ENCODE measurements around the gene GSTT2B. TPM values are rescaled to one million over a fixed set of nuclear protein-coding genes. Genes with fewer than 3 reads are reported as not detected.
"Not testable (repeated sequence)": the region's sequence is repeated elsewhere in the genome, so short reads cannot be mapped to it uniquely, and the experiment has no call there.

GSTT2B gene, protein sequence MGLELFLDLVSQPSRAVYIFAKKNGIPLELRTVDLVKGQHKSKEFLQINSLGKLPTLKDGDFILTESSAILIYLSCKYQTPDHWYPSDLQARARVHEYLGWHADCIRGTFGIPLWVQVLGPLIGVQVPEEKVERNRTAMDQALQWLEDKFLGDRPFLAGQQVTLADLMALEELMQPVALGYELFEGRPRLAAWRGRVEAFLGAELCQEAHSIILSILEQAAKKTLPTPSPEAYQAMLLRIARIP
- total RNA-seq: 4.5 TPM
- polyA plus RNA-seq (ENCODE audit: insufficient read depth in 1 of 8, insufficient read length in 8 of 8, low replicate concordance in 1 of 8): 10 to 100 TPM in 2 of 8 donors, 1 to 10 TPM in 6; 1.4 to 44.5 (median 6.5) TPM
- long read RNA-seq, donor 1, partial matches to known transcripts: 0 of 1 reads
- long read RNA-seq, donor 1, other reads (novel, unspliced or antisense): 0 of 1 reads
- long read RNA-seq, donor 2, partial matches to known transcripts: 0 of 2 reads
- long read RNA-seq, donor 2, other reads (novel, unspliced or antisense): 0 of 2 reads
- long read RNA-seq, donor 3, partial matches to known transcripts: 0 of 3 reads
- long read RNA-seq, donor 3, other reads (novel, unspliced or antisense): 0 of 3 reads
- long read RNA-seq, donor 4, transcript GSTT2B-201 (5 exons, 1,099 nt): major isoform, 9 of 10 reads
- long read RNA-seq, donor 4, partial matches to known transcripts: 0 of 10 reads
- long read RNA-seq, donor 4, other reads (novel, unspliced or antisense): 0 of 10 reads
- long read RNA-seq, donor 5, partial matches to known transcripts: 0 of 1 reads
- long read RNA-seq, donor 5, other reads (novel, unspliced or antisense): 0 of 1 reads
- long read RNA-seq, donor 6, partial matches to known transcripts: 0 of 1 reads
- long read RNA-seq, donor 6, other reads (novel, unspliced or antisense): 0 of 1 reads
- long read RNA-seq, donor 7, transcript GSTT2B-201 (5 exons, 1,099 nt): major isoform, 6 of 7 reads
- long read RNA-seq, donor 7, partial matches to known transcripts: 0 of 7 reads
- long read RNA-seq, donor 7, other reads (novel, unspliced or antisense): 0 of 7 reads
- long read RNA-seq, donor 8: 0 reads
- long read RNA-seq, donor 9: 0 reads
- long read RNA-seq, donor 10, partial matches to known transcripts: 0 of 2 reads
- long read RNA-seq, donor 10, other reads (novel, unspliced or antisense): 0 of 2 reads
- long read RNA-seq, donor 11, partial matches to known transcripts: 0 of 3 reads
- long read RNA-seq, donor 11, other reads (novel, unspliced or antisense): 0 of 3 reads

DNA sequence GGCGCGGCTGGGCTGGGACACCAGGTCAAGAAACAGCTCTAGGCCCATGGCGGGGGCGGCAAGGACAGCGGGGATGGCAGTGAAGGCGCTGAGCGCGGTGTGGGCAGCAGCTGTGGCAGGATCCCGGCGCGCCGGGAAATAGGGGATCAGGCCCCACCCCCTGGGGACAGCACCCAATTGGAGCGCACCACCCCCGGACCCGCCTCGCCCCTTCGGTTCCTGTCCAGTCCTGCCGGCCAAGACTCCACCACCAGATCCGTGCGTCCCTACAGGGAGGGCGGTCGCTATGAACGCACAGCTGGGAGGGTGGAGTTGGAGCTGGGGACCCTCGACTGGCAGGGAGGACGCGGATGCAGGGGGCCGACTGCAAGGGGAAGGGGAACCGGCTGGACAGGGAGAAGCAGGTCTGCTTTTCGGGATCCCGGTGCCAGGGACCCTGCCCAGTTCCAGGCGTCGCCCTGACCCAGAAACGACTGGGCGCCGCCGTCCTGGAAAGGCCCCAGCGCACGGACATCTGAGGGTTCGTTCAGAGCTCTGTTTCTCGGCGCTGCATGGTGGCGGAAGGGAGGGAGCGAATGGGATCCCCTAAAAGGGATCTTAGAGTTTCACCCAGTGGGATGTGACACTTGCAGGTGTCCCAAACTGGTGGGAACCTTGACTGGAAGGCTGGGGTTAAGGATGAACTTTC lies at the start of gene GSTT2B:
GSTT2B (minus strand) TSS at position 112 of the 688 bp plus-strand sequence; CDS start at position 48, 64 bp downstream.
- not testable (repeated sequence) for H3K4me1 ChIP-seq (ENCODE audit: control insufficient read depth, insufficient read depth, low read length); H3K4me3 ChIP-seq (ENCODE audit: low read length); H3K27ac ChIP-seq (ENCODE audit: low read length); H3K9me3 ChIP-seq (replicated peaks; ENCODE audit: control insufficient read depth, low read depth, low read length); DNase-seq; H3K36me3 ChIP-seq (ENCODE audit: control insufficient read depth, insufficient read depth, low read length); H3K27me3 ChIP-seq (ENCODE audit: control insufficient read depth, insufficient read depth, low read length)
- no CpG with 5 or more reads among the region's 43 CpGs for WGBS (ENCODE audit: insufficient coverage)

DNA sequence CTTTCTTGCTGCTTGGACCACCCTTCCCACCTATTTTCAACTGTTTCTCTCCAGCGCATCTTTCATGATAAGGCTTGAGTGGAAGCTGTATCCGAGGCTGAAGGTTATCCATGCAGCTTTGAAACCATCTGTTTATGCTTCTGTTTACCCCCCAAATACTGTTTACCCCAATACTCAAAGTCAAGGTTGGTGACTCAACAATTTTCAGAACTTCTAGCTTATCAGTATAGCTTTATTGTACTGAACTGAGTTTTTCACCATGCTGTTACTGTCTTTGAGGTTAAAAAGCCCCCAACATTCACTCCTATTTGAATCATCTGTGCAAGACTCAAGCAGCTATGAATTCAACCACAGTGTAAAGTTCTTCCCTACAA lies 49.0 kb upstream of the GSTT2B start:
- no peak overlapping the region for H3K27ac ChIP-seq (ENCODE audit: low read length)
- no peaks in the 10 kb centered on the region for H3K36me3 ChIP-seq (ENCODE audit: control insufficient read depth, insufficient read depth, low read length)
- H3K4me3 ChIP-seq (ENCODE audit: low read length): no peak overlapping the region
- peaks cover 12% of the 10 kb centered on the region for H3K4me1 ChIP-seq (ENCODE audit: control insufficient read depth, insufficient read depth, low read length)
- 83% methylated on average over 1 of the region's 2 CpGs for WGBS (ENCODE audit: insufficient coverage)
- no peaks in the 10 kb centered on the region for H3K27me3 ChIP-seq (ENCODE audit: control insufficient read depth, insufficient read depth, low read length)
- no peaks in the 10 kb centered on the region for H3K9me3 ChIP-seq (replicated peaks; ENCODE audit: control insufficient read depth, low read depth, low read length)
- DNase-seq: no peak

DNA sequence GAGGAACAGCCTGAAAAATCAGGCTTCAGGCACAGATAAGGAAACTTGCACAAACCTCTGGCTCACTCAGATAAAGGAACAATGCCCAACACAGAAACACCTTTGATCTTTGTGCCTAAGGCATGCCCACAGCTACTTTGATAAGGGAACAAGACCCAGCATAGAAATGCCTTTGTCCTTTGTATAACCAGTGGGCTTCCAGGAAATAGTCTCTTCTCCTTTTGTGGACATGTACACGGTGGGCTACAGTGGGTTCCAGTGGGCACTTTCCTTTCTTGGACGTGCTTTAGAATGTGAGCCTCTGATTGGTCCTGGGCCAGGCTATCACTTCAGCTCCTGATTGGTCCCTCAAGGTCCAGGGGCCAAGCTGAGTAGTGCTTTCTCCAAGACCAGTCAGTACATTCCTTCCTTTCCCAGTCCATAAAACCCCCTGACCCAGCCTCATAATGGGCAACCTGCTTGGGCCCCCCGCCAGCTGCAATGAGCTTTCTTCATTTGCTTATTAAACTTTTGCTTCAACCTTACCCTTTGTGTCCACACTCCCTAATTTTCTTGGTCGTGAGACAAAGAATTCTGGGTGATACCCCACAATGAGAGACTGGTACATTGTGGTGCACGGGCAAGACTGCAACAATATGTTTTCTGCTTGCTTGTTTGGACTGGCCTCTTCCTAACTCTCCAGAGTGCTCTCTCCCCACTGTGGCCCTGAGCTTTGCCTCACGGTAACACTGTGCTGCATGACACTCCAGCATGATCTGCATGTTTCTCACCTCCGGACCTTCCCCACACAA lies 48.4 kb upstream of the GSTT2B start:
- peaks cover 12% of the 10 kb centered on the region for H3K4me1 ChIP-seq (ENCODE audit: control insufficient read depth, insufficient read depth, low read length)
- H3K4me3 ChIP-seq (ENCODE audit: low read length): no peak overlapping the region
- no peaks in the 10 kb centered on the region for H3K9me3 ChIP-seq (replicated peaks; ENCODE audit: control insufficient read depth, low read depth, low read length)
- no peaks in the 10 kb centered on the region for H3K36me3 ChIP-seq (ENCODE audit: control insufficient read depth, insufficient read depth, low read length)
- no peak overlapping the region for H3K27ac ChIP-seq (ENCODE audit: low read length)
- DNase-seq: no peak
- 86% methylated on average over 7 of the region's 7 CpGs for WGBS (ENCODE audit: insufficient coverage)
- H3K27me3 ChIP-seq (ENCODE audit: control insufficient read depth, insufficient read depth, low read length): no peaks in the 10 kb centered on the region

DNA sequence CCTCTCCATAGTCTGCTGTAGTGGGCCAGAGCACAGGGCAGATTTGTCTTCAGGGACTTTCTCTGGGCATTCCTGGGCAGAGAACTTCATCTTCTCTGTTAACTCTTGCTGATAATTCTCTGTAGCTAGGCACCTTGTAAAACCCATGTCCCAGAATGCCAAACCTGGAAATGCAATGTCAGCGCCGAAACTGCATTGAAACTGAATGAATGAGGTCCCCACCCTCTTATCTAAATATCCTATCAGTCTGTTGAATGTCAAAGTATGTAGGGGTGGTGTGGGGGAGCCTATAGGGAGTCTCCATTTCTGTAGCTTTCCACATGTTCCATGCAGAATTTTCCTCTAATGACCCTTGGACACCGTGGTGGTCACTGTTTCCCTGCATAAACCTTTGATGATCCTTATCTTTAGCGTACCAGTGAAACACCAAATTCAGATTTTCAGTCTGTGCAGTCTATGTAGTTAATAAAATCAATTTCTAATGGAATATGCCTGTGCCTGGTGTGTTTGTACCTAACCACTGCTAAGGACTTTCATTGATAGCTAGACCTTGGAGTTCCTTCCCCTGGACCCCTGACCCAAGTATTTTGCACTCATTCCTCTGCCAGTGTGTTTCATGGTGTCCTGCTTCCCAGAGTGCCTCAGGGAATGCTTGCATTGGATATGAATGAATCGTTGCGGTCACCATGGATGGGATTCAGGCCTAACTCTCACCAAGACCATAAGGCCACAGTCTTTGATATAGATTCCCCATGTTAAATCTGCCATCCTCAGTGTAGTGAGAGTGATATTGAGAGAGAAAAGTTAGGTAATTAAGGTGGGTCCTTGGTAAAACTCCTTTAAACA lies 47.6 kb upstream of the GSTT2B start:
- no peaks in the 10 kb centered on the region for H3K36me3 ChIP-seq (ENCODE audit: control insufficient read depth, insufficient read depth, low read length)
- no CpG with 5 or more reads among the region's 6 CpGs for WGBS (ENCODE audit: insufficient coverage)
- no peak overlapping the region for H3K4me3 ChIP-seq (ENCODE audit: low read length)
- no peaks in the 10 kb centered on the region for H3K9me3 ChIP-seq (replicated peaks; ENCODE audit: control insufficient read depth, low read depth, low read length)
- no peak overlapping the region for H3K27ac ChIP-seq (ENCODE audit: low read length)
- no peak for DNase-seq
- peaks cover 12% of the 10 kb centered on the region for H3K4me1 ChIP-seq (ENCODE audit: control insufficient read depth, insufficient read depth, low read length)
- no peaks in the 10 kb centered on the region for H3K27me3 ChIP-seq (ENCODE audit: control insufficient read depth, insufficient read depth, low read length)

DNA sequence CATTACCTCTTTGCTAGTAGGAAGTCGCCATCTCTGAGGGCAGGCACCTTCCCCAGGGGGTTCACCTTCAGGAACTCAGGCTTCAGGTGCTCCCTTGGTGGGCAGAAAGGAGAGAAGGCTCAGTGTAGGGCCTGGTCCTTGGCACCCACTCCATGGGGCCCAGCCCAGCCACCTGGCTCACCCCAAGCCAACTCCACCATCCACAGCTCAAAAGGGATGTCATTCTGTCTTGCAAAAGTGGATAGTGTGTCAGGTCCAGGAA lies 47.0 kb upstream of the GSTT2B start:
- Histone ChIP-seq H3K4me3 (ENCODE audit: low read length) (no peak overlapping the region), H3K27me3 (ENCODE audit: control insufficient read depth, insufficient read depth, low read length) (no peaks in the 10 kb centered on the region), H3K9me3 (replicated peaks; ENCODE audit: control insufficient read depth, low read depth, low read length) (no peaks in the 10 kb centered on the region), H3K36me3 (ENCODE audit: control insufficient read depth, insufficient read depth, low read length) (no peaks in the 10 kb centered on the region), H3K27ac (ENCODE audit: low read length) (no peak overlapping the region), H3K4me1 (ENCODE audit: control insufficient read depth, insufficient read depth, low read length) (peaks cover 12% of the 10 kb centered on the region)
- WGBS (ENCODE audit: insufficient coverage): 64% methylated on average over 1 of the region's 1 CpG
- no peak for DNase-seq

GRCh38 chr22:24007253-24008021 lies 46.4 kb upstream of the GSTT2B start:
- Histone ChIP-seq H3K36me3 (ENCODE audit: control insufficient read depth, insufficient read depth, low read length) (no peaks in the 10 kb centered on the region), H3K27ac (ENCODE audit: low read length) (no peak overlapping the region), H3K4me1 (ENCODE audit: control insufficient read depth, insufficient read depth, low read length) (peaks cover 10% of the 10 kb centered on the region), H3K9me3 (replicated peaks; ENCODE audit: control insufficient read depth, low read depth, low read length) (no peaks in the 10 kb centered on the region), H3K27me3 (ENCODE audit: control insufficient read depth, insufficient read depth, low read length) (no peaks in the 10 kb centered on the region), H3K4me3 (ENCODE audit: low read length) (no peak overlapping the region)
- no peak for DNase-seq
- WGBS (ENCODE audit: insufficient coverage): 85% methylated on average over 7 of the region's 8 CpGs

DNA sequence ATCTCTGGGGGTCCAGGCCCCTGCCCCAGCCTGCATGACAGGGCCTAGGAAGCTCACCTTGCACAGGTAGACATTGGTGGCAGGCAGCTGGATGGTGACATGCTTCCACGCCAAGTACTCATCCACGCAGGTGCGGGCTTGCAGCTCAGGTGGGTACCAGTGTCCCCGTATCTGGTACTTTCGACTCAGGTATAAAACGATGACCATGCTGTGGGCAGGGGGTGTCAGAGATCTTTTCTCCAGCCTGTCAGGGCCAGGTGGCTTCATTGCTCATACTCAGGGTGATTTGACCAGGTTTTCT lies 45.9 kb upstream of the GSTT2B start:
- peaks cover 7% of the 10 kb centered on the region for H3K4me1 ChIP-seq (ENCODE audit: control insufficient read depth, insufficient read depth, low read length)
- H3K36me3 ChIP-seq (ENCODE audit: control insufficient read depth, insufficient read depth, low read length): no peaks in the 10 kb centered on the region
- DNase-seq: no peak
- 86% methylated on average over 6 of the region's 6 CpGs for WGBS (ENCODE audit: insufficient coverage)
- H3K4me3 ChIP-seq (ENCODE audit: low read length): no peak overlapping the region
- H3K9me3 ChIP-seq (replicated peaks; ENCODE audit: control insufficient read depth, low read depth, low read length): no peaks in the 10 kb centered on the region
- no peaks in the 10 kb centered on the region for H3K27me3 ChIP-seq (ENCODE audit: control insufficient read depth, insufficient read depth, low read length)
- H3K27ac ChIP-seq (ENCODE audit: low read length): no peak overlapping the region

GRCh38 chr22:24006207-24006913 lies 45.4 kb upstream of the GSTT2B start:
- Histone ChIP-seq H3K36me3 (ENCODE audit: control insufficient read depth, insufficient read depth, low read length) (no peaks in the 10 kb centered on the region), H3K4me3 (ENCODE audit: low read length) (no peak overlapping the region), H3K4me1 (ENCODE audit: control insufficient read depth, insufficient read depth, low read length) (peaks cover 2% of the 10 kb centered on the region), H3K27me3 (ENCODE audit: control insufficient read depth, insufficient read depth, low read length) (no peaks in the 10 kb centered on the region), H3K9me3 (replicated peaks; ENCODE audit: control insufficient read depth, low read depth, low read length) (no peaks in the 10 kb centered on the region), H3K27ac (ENCODE audit: low read length) (no peak overlapping the region)
- WGBS (ENCODE audit: insufficient coverage): 67% methylated on average over 10 of the region's 10 CpGs
- no peak for DNase-seq

Measured in muscle of leg (tissue), 16 donors.